Measurements from ENCODE around the gene MMRN2.

DNA sequence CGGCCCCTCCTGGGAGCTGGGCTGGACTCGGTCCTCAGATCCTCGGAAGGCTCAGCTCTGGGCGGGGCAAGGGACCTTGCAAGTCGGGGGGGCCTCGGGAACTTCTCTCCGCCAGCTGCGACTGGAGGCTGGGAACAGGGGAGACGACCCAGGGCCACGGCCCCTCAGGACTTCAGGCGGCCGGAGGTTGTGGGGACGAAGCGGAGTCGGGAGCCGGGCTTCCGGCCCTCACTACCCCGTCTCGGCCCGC, 13.5 kb upstream of the MMRN2 start:
- no peak for TF ChIP-seq CTCF (IDR thresholded peaks at IDR 0.05)
- TF ChIP-seq POLR2A (IDR thresholded peaks at IDR 0.05): peak; percentile 87 to 91

Data from thyroid gland (tissue), 4 donors.